Fibroblast of mammary gland (primary cell): Measurements from ENCODE around the gene DCK.

Source experiments
- DNase-seq: peaks from one replicate; pipeline ENCODE4 v3.0.0-alpha.2; 2010; ENCODE audit warnings: low read depth
- H3K4me3 ChIP-seq: 2 replicates; pipeline ENCODE4 v1.5.1; 2011; ENCODE audit warnings: low read depth, mild to moderate bottlenecking, low read length, moderate library complexity; ENCODE audit not compliant: control insufficient read depth
- CTCF ChIP-seq: conservative IDR thresholded peaks from 2 replicates; pipeline ENCODE4 v1.5.1; 2011; ENCODE audit warnings: low read depth, low read length, inconsistent platforms; ENCODE audit not compliant: control insufficient read depth, insufficient read depth

Gene DCK

GRCh38 chr4:70956549-70957210, 36.8 kb upstream of the DCK start:
- DNase-seq, result no peak
- no peak overlapping the region for H3K4me3 ChIP-seq
- TF ChIP-seq CTCF, result no peak

GRCh38 chr4:70958681-70959080, 34.8 kb upstream of the DCK start:
- H3K4me3 ChIP-seq, result no peak overlapping the region
- peak; percentile 65 for DNase-seq
- TF ChIP-seq CTCF, result no peak

- no peak for TF ChIP-seq CTCF
- no peak overlapping the region for H3K4me3 ChIP-seq
- DNase-seq, result no peak
Observed at GRCh38 chr4:70969076-70969475, 24.4 kb upstream of the DCK start.

GRCh38 chr4:70976252-70976651, 17.2 kb upstream of the DCK start:
- DNase-seq, result no peak
- no peak for TF ChIP-seq CTCF
- H3K4me3 ChIP-seq, result no peak overlapping the region

GRCh38 chr4:70979445-70980008, 13.9 kb upstream of the DCK start:
- TF ChIP-seq CTCF, result no peak
- no peak overlapping the region for H3K4me3 ChIP-seq
- DNase-seq, result no peak

- TF ChIP-seq CTCF, result no peak
- H3K4me3 ChIP-seq, result no peak overlapping the region
- DNase-seq, result no peak
Observed at GRCh38 chr4:70980196-70980595, 13.3 kb upstream of the DCK start.
